GM12878 (cell line): ENCODE results near the gene OPTC. TPM values are rescaled to one million over a fixed set of nuclear protein-coding genes. Genes with fewer than 3 reads are reported as not detected.

Experiments
- ATAC-seq: fragments of 200-7000 bp; cut with Tn5 transposase; 3 replicates; pipeline ENCODE4 v1.9.1; 2020; ENCODE audit warnings: mild to moderate bottlenecking, moderate library complexity
- BruUV-seq: library from RNA; stranded (reverse); fragments of 400-500 nt; replicated peaks from 2 replicates; lab custom pipeline; 2021; lab: Mats Ljungman, UMichigan
- CTCF ChIA-PET: fragments of 300-600 bp; sonication (Branson Sonifier 250); formaldehyde crosslinking; extraction: SDS; loops from one replicate; lab custom pipeline; 2021; ENCODE audit warnings: inconsistent platforms; lab: Yijun Ruan, JAX
- POLR2A ChIA-PET: fragments of 350-600 bp; formaldehyde crosslinking; extraction: SDS; loops from one replicate; lab custom pipeline; 2021; ENCODE audit warnings: inconsistent platforms; lab: Charles Lee
- RAD21 ChIA-PET: fragments of 300-600 bp; sonication (Branson Sonifier 250); formaldehyde crosslinking; loops from one replicate; lab custom pipeline; 2023; ENCODE audit warnings: antibody characterized with exemption; ENCODE audit not compliant: unreplicated experiment; lab: Charles Lee
- SMC1A ChIA-PET: fragments of 300-600 bp; sonication (Branson Sonifier 250); formaldehyde crosslinking; loops from one replicate; lab custom pipeline; 2023; ENCODE audit not compliant: unreplicated experiment, uncharacterized antibody; lab: Charles Lee
- DNase-seq: peaks from one replicate; pipeline ENCODE4 v3.0.0-alpha.2; 2011; ENCODE audit warnings: low read depth, low spot score
- FAIRE-seq: peaks from 3 replicates; lab custom pipeline; 2011; peaks lifted over from hg19 to GRCh38; lab: Jason Lieb, UNC
- H2AFZ ChIP-seq: 2 replicates; pipeline ENCODE4 v1.6.0; 2011; ENCODE audit warnings: low read depth, low read length, control low read depth; ENCODE audit not compliant: control insufficient read depth
- H3K27ac ChIP-seq: 2 replicates; pipeline ENCODE4 v1.5.1; 2011; ENCODE audit warnings: control low read depth; ENCODE audit not compliant: control insufficient read depth, insufficient read depth
- H3K27me3 ChIP-seq, 2 experiments: replicated peaks in 1 of 2; 2 replicates each; pipeline versions ENCODE4 v1.6.0 to v1.6.1; 2011; ENCODE audit warnings: low read length in 1 of 2; ENCODE audit not compliant: control insufficient read depth in 2 of 2, insufficient read depth in 2 of 2
- H3K36me3 ChIP-seq, 2 experiments: 2 replicates each; pipeline ENCODE4 v1.5.1; 2011; ENCODE audit warnings: low read length in 1 of 2; ENCODE audit not compliant: control insufficient read depth in 2 of 2, insufficient read depth in 2 of 2
- H3K4me1 ChIP-seq: 2 replicates; pipeline ENCODE4 v1.6.1; 2011; ENCODE audit warnings: mild to moderate bottlenecking, low read length, moderate library complexity, mixed read lengths; ENCODE audit not compliant: control insufficient read depth, insufficient read depth
- H3K4me2 ChIP-seq: 2 replicates; pipeline ENCODE4 v1.6.0; 2011; ENCODE audit warnings: control low read depth; ENCODE audit not compliant: control insufficient read depth, insufficient read depth
- H3K4me3 ChIP-seq: fragments of 200-600 bp; sonication (generic); 2 replicates; pipeline ENCODE4 v1.5.1; 2016
- H3K79me2 ChIP-seq: 2 replicates; pipeline ENCODE4 v1.6.0; 2011; ENCODE audit warnings: low read length; ENCODE audit not compliant: control insufficient read depth, insufficient read depth
- H3K9ac ChIP-seq: 2 replicates; pipeline ENCODE4 v1.8.0; 2011; ENCODE audit warnings: low read length, control low read depth, mixed read lengths; ENCODE audit not compliant: control insufficient read depth, insufficient read depth
- H3K9me3 ChIP-seq: replicated peaks from 3 replicates; pipeline ENCODE4 v1.5.1; 2011; ENCODE audit warnings: mild to moderate bottlenecking, low read length; ENCODE audit not compliant: control insufficient read depth, insufficient read depth
- H4K20me1 ChIP-seq: 2 replicates; pipeline ENCODE4 v1.6.0; 2011; ENCODE audit not compliant: control insufficient read depth, insufficient read depth
- ATF2 ChIP-seq: IDR thresholded peaks from 2 replicates; pipeline ENCODE4 v1.6.1; 2012; ENCODE audit warnings: low read length, inconsistent platforms
- ATF3 ChIP-seq: IDR thresholded peaks from 2 replicates; pipeline ENCODE4 v1.6.1; 2011; ENCODE audit warnings: low read depth, mild to moderate bottlenecking, low read length, moderate library complexity, borderline replicate concordance; ENCODE audit errors: extremely low read depth
- CEBPZ ChIP-seq: fragments of 150-350 bp; IDR thresholded peaks from 2 replicates; pipeline ENCODE4 v1.6.1; 2016; ENCODE audit warnings: low read depth, low read length
- HDAC2 ChIP-seq: fragments of 200-600 bp; sonication (generic); IDR thresholded peaks from 2 replicates; pipeline ENCODE4 v1.6.1; 2017
- HDGF ChIP-seq: fragments of 450-650 bp; IDR thresholded peaks from 2 replicates; pipeline ENCODE4 v1.6.1; 2016; ENCODE audit warnings: antibody characterized with exemption
- IKZF1 ChIP-seq: fragments of 450-650 bp; conservative IDR thresholded peaks from 2 replicates; pipeline ENCODE4 v1.6.1; 2017; ENCODE audit warnings: antibody characterized with exemption, mild to moderate bottlenecking
- PRDM15 ChIP-seq: fragments of 450-650 bp; formaldehyde crosslinking; IDR thresholded peaks from 2 replicates; pipeline ENCODE4 v1.4.0; 2020; ENCODE audit warnings: mild to moderate bottlenecking, moderate library complexity
- RB1 ChIP-seq: fragments of 450-650 bp; formaldehyde crosslinking; IDR thresholded peaks from 2 replicates; pipeline ENCODE4 v1.6.1; 2017; ENCODE audit warnings: mild to moderate bottlenecking, borderline replicate concordance
- WRNIP1 ChIP-seq: IDR thresholded peaks from 2 replicates; pipeline ENCODE4 v1.6.1; 2011; ENCODE audit warnings: low read depth, low read length, improper control_type of control experiment, borderline replicate concordance
- ZNF217 ChIP-seq: fragments of 450-650 bp; IDR thresholded peaks from 2 replicates; pipeline ENCODE4 v1.6.1; 2017; ENCODE audit warnings: antibody characterized with exemption, mild to moderate bottlenecking
- WGBS: methylation state at CpG from one replicate; pipeline ENCODE4 v1.1.6; 2016; ENCODE audit warnings: low lambda C conversion rate; ENCODE audit not compliant: insufficient replicate concordance, insufficient coverage; ENCODE audit errors: missing lambda C conversion rate; 5-methylcytosine and 5-hydroxymethylcytosine counted together
- in situ Hi-C: fragments of 300-500 bp; cut with MboI; formaldehyde crosslinking; loops from 9 replicates; pipeline ENCODE4 v1.14.3; 2018; ENCODE audit warnings: mixed read lengths
- intact Hi-C: fragments of 100-400 bp; cut with micrococcal nuclease; formaldehyde crosslinking; loops from one replicate; pipeline ENCODE4 v1.14.2; 2022; ENCODE audit not compliant: unreplicated experiment
- polyA plus RNA-seq, 11 experiments: library from polyadenylated mRNA; depleted of rRNA in 4 of 11; unstranded in 6 of 11; stranded (reverse) in 5 of 11; fragments of >200 nt; fragmentation: Nextera tagmentation in 4 of 11; fragmentation: Illumina TruSeq in 1 of 11; extraction: Ambion mirVana in 4 of 11; extraction: Trizol in 1 of 11; gene quantifications; 1 replicate in 1 of 11; 2 replicates in 10 of 11; pipeline versions ENCODE4 v1.2.1 to v1.2.3, GENCODE V29; 2011 to 2016; ENCODE audit warnings: inconsistent platforms in 2 of 11, missing spikeins in 2 of 11, low read depth in 1 of 11
- total RNA-seq, 4 experiments: library from RNA; depleted of rRNA in 3 of 4; stranded (reverse); fragments of >200 nt in 3 of 4; fragmentation: Illumina TruSeq in 1 of 4; extraction: Trizol in 1 of 4; gene quantifications; 2 replicates each; pipeline versions ENCODE4 v1.2.1 to v1.2.3, GENCODE V29; 2013 to 2021

The OPTC gene
- total and polyA plus RNA-seq, 10 of the 15 experiments (the other 5 are each of a cell fraction or from before 2014, with no cell fraction given) = not detected

GRCh38 chr1:203516906-203517305 lies 23.0 kb downstream of the OPTC start:
- FAIRE-seq = no peak
- 20% methylated on average over 5 of the region's 5 CpGs for WGBS
- no TSS peak for BruUV-seq

More at GRCh38 chr1:203516906-203517305, 23.0 kb downstream of the OPTC start:
- ChIA-PET CTCF (no interaction called here), SMC1A (no interaction called here), RAD21 (interaction anchor here (0.6 to 1.2 kb wide), 2 partner anchors 68 to 249 kb away, joined by 3 read pairs; no protein-coding TSS in a partner anchor), POLR2A (no interaction called here)
- ATAC-seq = no peak
- Histone ChIP-seq H3K4me2 (no peak overlapping the region), H3K9me3 (no peaks in the 10 kb centered on the region), H3K27ac (no peak overlapping the region), H3K27me3 (0 out of 4 replicates have a peak, but pooled peaks cover 0 to 3% of the 10 kb centered on the region in 2 experiments), H3K9ac (no peak overlapping the region), H2AFZ (no peak overlapping the region), H3K4me3 (no peak overlapping the region), H3K79me2 (no peaks in the 10 kb centered on the region), H3K4me1 (no peaks in the 10 kb centered on the region; the same call in 1 of the 2 replicates), H4K20me1 (no peaks in the 10 kb centered on the region), H3K36me3 (no peaks in the 10 kb centered on the region)
- TF ChIP-seq ATF3 = no peak
- no peak for TF ChIP-seq PRDM15
- TF ChIP-seq HDAC2 = no peak
- TF ChIP-seq WRNIP1 = no peak
- no peak for TF ChIP-seq RB1
- no peak for TF ChIP-seq IKZF1
- TF ChIP-seq ATF2 = no peak
- no peak for TF ChIP-seq CEBPZ
- no peak for TF ChIP-seq ZNF217
- no peak for TF ChIP-seq HDGF
- intact Hi-C loops = no loop called here
- DNase-seq = no peak
- in situ Hi-C loops = no loop called here
